ENCODE results near the gene ZMYND8.

The ZMYND8 gene

GRCh38 chr20:47332381-47333206, 23.9 kb downstream of the ZMYND8 start:
- DNase-seq (ENCODE audit: low spot score), result no peak

GRCh38 chr20:47330933-47331708, 25.4 kb downstream of the ZMYND8 start:
- peak; percentile 83 for DNase-seq (ENCODE audit: low spot score)

- no peak for DNase-seq (ENCODE audit: low spot score)
Observed at GRCh38 chr20:47330071-47330470, 26.4 kb downstream of the ZMYND8 start.

- no peak for DNase-seq (ENCODE audit: low spot score)
Observed at GRCh38 chr20:47328129-47328528, 28.4 kb downstream of the ZMYND8 start.

- no peak for DNase-seq (ENCODE audit: low spot score)
Observed at GRCh38 chr20:47327711-47328110, 28.8 kb downstream of the ZMYND8 start.

- no peak for DNase-seq (ENCODE audit: low spot score)
Observed at GRCh38 chr20:47326658-47327268, 29.7 kb downstream of the ZMYND8 start.

- no peak for DNase-seq (ENCODE audit: low spot score)
Observed at GRCh38 chr20:47325242-47325641, 31.3 kb downstream of the ZMYND8 start.

- DNase-seq (ENCODE audit: low spot score), result no peak
Observed at GRCh38 chr20:47320990-47321805, 35.3 kb downstream of the ZMYND8 start.

GRCh38 chr20:47319517-47320252, 36.8 kb downstream of the ZMYND8 start:
- no peak for DNase-seq (ENCODE audit: low spot score)

- DNase-seq (ENCODE audit: low spot score), result peak; percentile 44
Observed at GRCh38 chr20:47318586-47319516, 37.6 kb downstream of the ZMYND8 start.

- no peak for DNase-seq (ENCODE audit: low spot score)
Observed at GRCh38 chr20:47318027-47318585, 38.4 kb downstream of the ZMYND8 start.

- peak; percentile 48 for DNase-seq (ENCODE audit: low spot score)
Observed at GRCh38 chr20:47317127-47317895, 39.2 kb downstream of the ZMYND8 start.

GRCh38 chr20:47316776-47317126, 39.7 kb downstream of the ZMYND8 start:
- DNase-seq (ENCODE audit: low spot score), result no peak

GRCh38 chr20:47315339-47316056, 41.0 kb downstream of the ZMYND8 start:
- peak; percentile 34 for DNase-seq (ENCODE audit: low spot score)

GRCh38 chr20:47314647-47315338, 41.7 kb downstream of the ZMYND8 start:
- no peak for DNase-seq (ENCODE audit: low spot score)

- DNase-seq (ENCODE audit: low spot score), result no peak
Observed at GRCh38 chr20:47311967-47312681, 44.4 kb downstream of the ZMYND8 start.

- no peak for DNase-seq (ENCODE audit: low spot score)
Observed at GRCh38 chr20:47311211-47311610, 45.3 kb downstream of the ZMYND8 start.
